Tibial nerve (tissue), 3 donors: ENCODE data around the gene TUBGCP5.

Experiments
- CTCF ChIP-seq, 5 experiments: fragments of 200-600 bp in 3 of 5; fragments of 450-650 bp in 2 of 5; sonication (generic) in 3 of 5; IDR thresholded peaks; one replicate each; pipeline ENCODE4 v1.5.1; 2016 to 2019; ENCODE audit warnings: antibody characterized with exemption in 5 of 5, mild to moderate bottlenecking in 3 of 5, moderate library complexity in 2 of 5
- POLR2A ChIP-seq, 2 donors: fragments of 450-650 bp; IDR thresholded peaks; one replicate each; pipeline ENCODE4 v1.6.1; 2017; ENCODE audit warnings: antibody characterized with exemption in 2 of 2, mild to moderate bottlenecking in 2 of 2, moderate library complexity in 2 of 2

GRCh38 chr15:22968366-22968765, 71.0 kb downstream of the TUBGCP5 start:
- TF ChIP-seq CTCF (IDR thresholded peaks at IDR 0.05), result no peak
- TF ChIP-seq POLR2A (IDR thresholded peaks at IDR 0.05), result no peak
